Activated naive CD4-positive, alpha-beta T cell treated with anti-CD3 and anti-CD28 coated beads, Interleukin-2, amount 50 U/mL, for 24 hours (primary cell): ENCODE data around the gene ABHD1.
"Not testable (repeated sequence)": the region's sequence is repeated elsewhere in the genome, so short reads cannot be mapped to it uniquely, and the experiment has no call there.

Experiments
- H3K27ac Mint-ChIP-seq: one replicate; pipeline ENCODE4 v1.8.0; 2021; ENCODE audit warnings: mild to moderate bottlenecking, mixed read lengths
- H3K27me3 Mint-ChIP-seq: one replicate; pipeline ENCODE4 v1.8.0; 2021; ENCODE audit warnings: mixed read lengths
- H3K36me3 Mint-ChIP-seq: one replicate; pipeline ENCODE4 v1.8.0; 2021; ENCODE audit warnings: mixed read lengths
- H3K4me1 Mint-ChIP-seq: one replicate; pipeline ENCODE4 v1.8.0; 2021; ENCODE audit warnings: mixed read lengths
- H3K4me3 Mint-ChIP-seq: one replicate; pipeline ENCODE4 v1.8.0; 2021; ENCODE audit warnings: mild to moderate bottlenecking, mixed read lengths
- H3K9me3 Mint-ChIP-seq: one replicate; pipeline ENCODE4 v1.8.0; 2021; ENCODE audit warnings: mixed read lengths

ABHD1 gene

DNA sequence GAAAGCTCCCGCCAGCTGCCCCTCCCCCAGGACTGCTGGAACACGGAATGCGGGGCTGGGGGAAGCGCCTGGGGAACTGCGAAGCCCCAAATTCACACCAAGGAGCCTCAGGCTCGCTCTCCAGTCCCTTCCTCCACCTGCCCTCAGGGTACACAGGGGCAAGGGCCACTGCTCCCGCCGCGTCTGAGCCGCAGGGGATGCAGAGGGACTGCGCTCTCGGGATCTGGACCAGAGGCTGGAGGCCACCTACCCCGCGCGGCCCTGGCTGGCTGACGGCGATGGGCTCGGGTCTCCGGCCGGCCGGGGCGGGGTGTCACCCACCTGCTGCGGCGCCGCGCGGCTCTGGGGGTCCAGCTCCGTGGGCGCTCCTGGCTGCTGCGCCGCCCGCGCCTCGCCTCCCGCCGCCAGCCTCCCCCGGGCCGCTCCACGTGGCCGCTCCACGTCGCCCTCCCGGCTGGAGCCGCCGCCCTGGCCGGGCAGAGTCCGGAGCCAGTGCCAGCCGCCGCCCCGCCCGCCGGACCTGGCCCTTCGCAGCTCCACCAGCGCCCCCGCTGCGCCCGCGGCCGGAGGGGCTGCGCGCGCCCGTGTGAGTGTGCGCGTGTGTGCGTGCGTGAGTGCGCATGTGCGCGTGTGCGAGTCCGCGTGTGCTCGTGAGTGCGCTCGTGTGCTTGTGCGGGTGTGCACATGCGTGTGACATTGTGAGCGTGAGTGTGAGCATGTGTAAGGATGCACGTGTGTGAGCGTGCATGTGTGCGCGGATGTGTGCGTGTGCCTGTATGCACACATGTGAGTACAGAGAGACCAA is 4.9 kb upstream of the ABHD1 start, which contains the start of gene CGREF1:
Gene CGREF1 (minus strand): TSS at position 604 of the 805 bp plus-strand sequence. CDS start 14,762 bp downstream, outside the sequence.
- Mint-ChIP-seq H3K4me3 (peak within 1 kb of the TSS; percentile 85), H3K4me1 (peaks cover 16% of the 10 kb centered on the region), H3K27me3 (peaks cover 16% of the 10 kb centered on the region), H3K27ac (no peak within 1 kb of the TSS), H3K9me3 (no peaks in the 10 kb centered on the region), H3K36me3 (no peaks in the 10 kb centered on the region)

DNA sequence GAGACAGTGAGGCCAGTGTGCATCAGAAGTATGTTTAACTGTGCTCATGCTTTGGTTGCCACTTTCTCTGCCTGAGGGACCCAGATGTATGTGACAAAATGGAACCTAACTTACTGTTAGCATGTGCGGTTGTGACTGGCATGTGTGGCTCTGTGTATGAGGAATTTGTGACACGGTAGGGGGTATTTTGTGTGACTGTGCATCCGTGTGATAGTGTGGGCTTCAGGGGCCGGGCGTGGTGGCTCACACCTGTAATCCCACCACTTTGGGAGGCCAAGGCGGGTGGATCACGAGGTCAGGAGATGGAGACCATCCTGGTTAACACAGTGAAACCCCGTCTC is 4.3 kb upstream of the ABHD1 start:
- H3K27ac Mint-ChIP-seq, H3K36me3 Mint-ChIP-seq, H3K9me3 Mint-ChIP-seq: not testable (repeated sequence)
- Mint-ChIP-seq H3K27me3 (peaks cover 16% of the 10 kb centered on the region), H3K4me3 (peak overlapping the region; percentile 85), H3K4me1 (peaks cover 16% of the 10 kb centered on the region)

DNA sequence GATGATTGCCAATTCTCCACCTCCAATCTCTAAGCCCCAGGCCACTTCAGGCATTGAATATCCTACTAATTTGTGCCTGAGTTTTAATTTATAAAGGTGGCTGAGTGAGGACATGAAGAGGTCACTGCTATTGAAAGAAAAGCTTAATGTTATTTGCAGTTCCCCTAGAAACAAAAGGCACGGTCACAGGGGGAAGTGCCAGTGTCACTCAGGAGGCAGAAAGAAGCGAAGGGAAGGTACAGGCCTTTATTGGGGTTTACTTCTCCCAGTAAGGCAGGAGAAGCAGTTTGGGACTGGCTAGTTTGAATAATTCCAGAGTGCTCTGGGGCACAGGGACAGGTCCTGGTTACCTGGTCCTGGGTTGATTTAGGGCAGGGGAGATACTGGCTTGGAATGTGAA is 1.7 kb upstream of the ABHD1 start:
- Mint-ChIP-seq H3K27ac (no peak overlapping the region), H3K4me1 (peaks cover 16% of the 10 kb centered on the region), H3K4me3 (no peak overlapping the region), H3K9me3 (no peaks in the 10 kb centered on the region), H3K36me3 (no peaks in the 10 kb centered on the region), H3K27me3 (peaks cover 14% of the 10 kb centered on the region)

DNA sequence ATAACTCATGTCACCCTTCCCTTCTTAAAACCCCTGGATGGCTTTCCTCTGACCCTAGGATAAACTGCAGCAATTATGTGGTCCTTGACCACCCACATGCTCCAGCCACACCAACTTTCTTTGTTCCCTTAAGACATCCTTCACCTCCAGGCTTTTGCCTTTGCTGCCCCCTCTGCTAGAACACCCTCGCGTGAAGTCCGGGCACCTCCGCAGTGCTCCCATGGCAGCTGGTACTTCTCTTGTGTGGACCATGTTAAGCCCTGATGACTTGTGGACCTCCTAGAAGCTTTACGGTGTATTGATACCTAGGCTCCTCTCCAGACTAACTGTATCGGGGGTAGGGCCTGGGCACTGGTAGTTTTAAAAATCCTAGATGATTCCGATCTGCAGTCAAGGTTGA is 824 bp upstream of the ABHD1 start:
- H3K27ac Mint-ChIP-seq: peak overlapping the region; percentile 57
- peak overlapping the region; percentile 87 for H3K4me3 Mint-ChIP-seq

DNA sequence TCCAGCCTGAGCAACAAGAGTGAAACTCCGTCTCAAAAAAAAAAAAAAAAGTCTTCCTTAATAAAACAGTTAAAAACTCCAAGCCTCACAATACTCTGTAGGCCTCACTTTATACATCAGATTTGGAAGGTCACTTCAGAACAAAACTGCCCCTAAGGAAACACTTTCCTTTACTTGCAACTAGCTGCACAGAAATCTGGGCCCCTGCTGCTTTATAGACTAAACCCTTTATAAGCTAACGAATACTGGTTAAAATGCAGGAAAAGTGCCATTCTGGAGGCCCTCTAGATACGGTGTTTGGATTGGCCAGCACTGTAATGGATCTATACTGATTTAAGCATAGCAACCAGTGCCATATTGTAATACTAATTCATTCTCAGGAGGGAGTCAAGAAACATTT is 1.5 kb downstream of the ABHD1 start:
- Mint-ChIP-seq H3K36me3 (no peaks in the 10 kb centered on the region), H3K27ac (no peak overlapping the region), H3K9me3 (no peaks in the 10 kb centered on the region), H3K4me1 (peaks cover 12% of the 10 kb centered on the region), H3K4me3 (no peak overlapping the region), H3K27me3 (peaks cover under 1% of the 10 kb centered on the region)

More for the DNA sequence above, 824 bp upstream of the ABHD1 start:
- no peaks in the 10 kb centered on the region for H3K9me3 Mint-ChIP-seq
- no peaks in the 10 kb centered on the region for H3K36me3 Mint-ChIP-seq
- H3K4me1 Mint-ChIP-seq: peaks cover 16% of the 10 kb centered on the region
- peaks cover 13% of the 10 kb centered on the region for H3K27me3 Mint-ChIP-seq

DNA sequence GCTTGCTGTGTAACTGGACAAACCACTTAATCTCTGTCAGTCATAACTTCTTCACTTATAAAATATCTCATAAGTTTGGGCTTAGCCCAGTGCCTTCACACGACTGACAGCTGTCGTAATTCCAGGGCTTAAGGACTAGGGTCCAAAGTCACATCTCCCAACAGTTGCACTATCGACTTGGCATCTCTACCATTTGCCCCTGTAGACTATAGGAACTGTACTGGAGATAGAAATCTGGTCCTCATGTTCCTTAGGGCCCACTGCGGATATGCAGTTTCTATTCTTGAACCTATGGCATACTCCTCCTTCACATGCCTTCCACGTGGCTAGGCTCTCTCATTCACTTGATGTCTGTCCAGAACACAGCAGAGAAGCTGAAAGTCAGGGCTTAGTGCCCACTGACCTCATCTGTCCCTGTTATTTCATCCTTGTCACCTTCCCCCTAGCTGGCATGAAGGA is 2.7 kb downstream of the ABHD1 start:
- H3K4me3 Mint-ChIP-seq: no peak overlapping the region
- no peak overlapping the region for H3K27ac Mint-ChIP-seq
- H3K4me1 Mint-ChIP-seq: peaks cover 13% of the 10 kb centered on the region

DNA sequence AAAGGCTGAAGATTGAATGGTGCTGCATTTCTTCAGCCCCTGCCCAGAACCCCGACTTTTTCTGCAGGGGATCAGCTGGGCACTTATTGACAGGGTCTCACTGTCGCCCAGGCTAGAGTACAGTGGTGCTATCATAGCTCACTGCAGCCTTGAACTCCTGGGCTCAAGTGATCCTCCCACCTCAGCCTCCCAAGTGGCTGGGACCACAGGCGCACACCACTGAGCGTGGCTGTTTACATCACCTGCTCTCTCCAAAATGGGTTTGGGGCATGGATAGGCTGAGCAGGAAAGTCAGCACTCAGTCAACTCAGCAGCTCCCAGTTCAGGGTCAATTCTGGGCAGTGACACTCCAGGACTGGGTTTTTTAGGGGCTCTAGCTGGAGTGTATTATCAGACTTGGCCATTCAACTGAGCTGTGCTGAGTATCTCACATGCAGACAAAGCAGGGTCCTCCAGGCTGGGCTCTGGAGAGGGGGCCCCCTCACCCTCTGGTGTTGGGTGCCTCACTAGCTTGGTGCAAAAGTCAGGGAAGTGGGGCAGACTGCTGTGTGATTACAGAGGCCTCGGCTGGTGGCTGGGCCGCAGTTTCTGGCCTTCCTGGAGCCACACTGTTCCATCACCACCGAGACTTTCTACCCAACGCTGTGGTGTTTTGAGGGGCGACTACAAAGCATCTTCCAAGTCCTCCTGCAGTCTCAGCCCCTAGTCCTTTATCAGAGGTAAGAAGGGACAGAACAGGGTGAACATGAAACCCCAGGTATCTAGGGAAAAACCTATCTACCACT is 4.5 kb downstream of the ABHD1 start:
- H3K4me1 Mint-ChIP-seq: peaks cover 15% of the 10 kb centered on the region
- H3K27me3 Mint-ChIP-seq: no peaks in the 10 kb centered on the region
- H3K27ac Mint-ChIP-seq: no peak overlapping the region
- H3K36me3 Mint-ChIP-seq: peaks cover 8% of the 10 kb centered on the region
- no peak overlapping the region for H3K4me3 Mint-ChIP-seq
- H3K9me3 Mint-ChIP-seq: no peaks in the 10 kb centered on the region

More for the DNA sequence above, 2.7 kb downstream of the ABHD1 start:
- no peaks in the 10 kb centered on the region for H3K27me3 Mint-ChIP-seq
- peaks cover 4% of the 10 kb centered on the region for H3K36me3 Mint-ChIP-seq
- H3K9me3 Mint-ChIP-seq: no peaks in the 10 kb centered on the region

DNA sequence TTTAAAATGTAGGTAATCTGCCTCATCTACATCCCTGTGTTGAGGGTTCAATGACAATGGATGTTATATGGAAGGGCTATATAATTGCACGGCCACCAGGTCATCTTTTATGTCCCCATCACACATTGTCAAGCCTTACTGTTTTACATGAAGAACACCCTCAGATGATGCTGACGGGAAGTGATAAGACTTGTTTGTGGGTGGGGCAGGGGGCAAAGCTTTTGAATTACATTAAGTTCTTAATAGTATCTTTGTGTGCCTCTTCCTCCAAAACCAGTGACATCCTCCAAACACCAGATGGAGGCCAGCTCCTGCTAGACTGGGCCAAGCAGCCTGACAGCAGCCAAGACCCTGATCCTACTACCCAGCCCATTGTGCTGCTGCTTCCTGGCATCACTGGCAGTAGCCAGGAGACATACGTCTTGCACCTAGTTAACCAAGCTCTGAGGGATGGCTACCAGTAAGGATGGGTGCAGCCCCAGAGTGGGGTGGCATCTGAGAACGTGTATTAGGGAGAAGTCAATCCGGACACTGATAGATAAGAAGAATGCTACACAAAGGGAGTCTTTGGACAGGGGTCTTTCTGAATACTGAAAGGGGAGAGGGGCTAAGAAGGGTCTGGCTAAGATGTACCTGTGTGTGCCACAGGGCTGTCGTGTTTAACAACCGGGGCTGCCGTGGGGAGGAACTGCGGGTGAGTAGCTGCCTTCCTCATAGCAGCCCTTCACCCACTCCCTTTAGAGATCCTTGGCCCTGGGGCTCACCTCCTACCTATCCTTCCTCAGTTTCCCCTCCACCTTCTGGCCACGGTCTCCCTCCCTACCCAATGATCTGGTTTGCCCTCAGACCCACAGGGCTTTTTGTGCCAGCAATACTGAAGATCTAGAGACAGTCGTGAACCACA is 5.3 kb downstream of the ABHD1 start:
- Mint-ChIP-seq H3K9me3 (no peaks in the 10 kb centered on the region), H3K27ac (peak overlapping the region; percentile 63), H3K4me1 (peaks cover 19% of the 10 kb centered on the region), H3K36me3 (peaks cover 9% of the 10 kb centered on the region), H3K27me3 (no peaks in the 10 kb centered on the region), H3K4me3 (no peak overlapping the region)

DNA sequence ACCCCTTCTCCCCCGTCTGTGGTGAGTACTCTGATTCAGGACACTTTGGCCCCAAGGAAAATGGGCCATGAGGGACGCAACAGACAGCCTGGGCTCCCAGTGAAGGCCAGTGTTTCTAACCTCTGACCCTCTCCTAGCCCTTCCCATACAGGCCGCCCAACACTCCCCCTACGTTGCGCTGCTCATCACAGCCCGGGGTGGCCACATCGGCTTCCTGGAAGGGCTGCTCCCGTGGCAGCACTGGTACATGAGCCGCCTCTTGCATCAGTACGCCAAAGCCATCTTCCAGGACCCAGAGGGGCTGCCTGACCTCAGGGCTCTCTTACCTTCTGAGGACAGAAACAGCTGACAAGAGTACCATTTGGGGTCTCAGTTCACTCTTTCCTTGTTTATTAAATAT is 6.8 kb downstream of the ABHD1 start:
- no peak overlapping the region for H3K27ac Mint-ChIP-seq
- H3K4me3 Mint-ChIP-seq: no peak overlapping the region

DNA sequence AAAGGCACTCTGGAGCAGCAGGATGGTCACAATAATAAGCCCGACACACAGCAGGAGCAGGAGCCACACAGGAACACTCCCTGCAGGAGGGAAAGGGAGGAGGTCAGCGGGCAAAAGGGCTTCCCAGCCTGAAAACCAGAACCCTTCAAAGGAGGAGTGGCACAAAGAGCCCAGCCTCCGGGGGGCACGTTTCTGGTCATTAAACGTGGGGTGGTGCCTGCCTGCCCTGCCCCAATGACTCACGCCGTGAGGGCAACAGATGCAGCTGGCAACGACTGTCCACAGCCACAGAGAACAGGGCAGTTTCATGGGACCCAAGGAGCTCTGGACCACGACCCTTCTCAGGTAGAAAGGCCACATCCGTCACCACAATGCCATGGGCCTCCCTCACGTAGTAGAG is 7.8 kb downstream of the ABHD1 start:
- Mint-ChIP-seq H3K27me3 (no peaks in the 10 kb centered on the region), H3K27ac (no peak overlapping the region), H3K9me3 (no peaks in the 10 kb centered on the region), H3K4me3 (peak overlapping the region; percentile 6), H3K4me1 (peaks cover 19% of the 10 kb centered on the region), H3K36me3 (peaks cover 9% of the 10 kb centered on the region)

More for the DNA sequence above, 6.8 kb downstream of the ABHD1 start:
- Mint-ChIP-seq H3K9me3 (no peaks in the 10 kb centered on the region), H3K36me3 (peaks cover 9% of the 10 kb centered on the region), H3K27me3 (no peaks in the 10 kb centered on the region), H3K4me1 (peaks cover 19% of the 10 kb centered on the region)

DNA sequence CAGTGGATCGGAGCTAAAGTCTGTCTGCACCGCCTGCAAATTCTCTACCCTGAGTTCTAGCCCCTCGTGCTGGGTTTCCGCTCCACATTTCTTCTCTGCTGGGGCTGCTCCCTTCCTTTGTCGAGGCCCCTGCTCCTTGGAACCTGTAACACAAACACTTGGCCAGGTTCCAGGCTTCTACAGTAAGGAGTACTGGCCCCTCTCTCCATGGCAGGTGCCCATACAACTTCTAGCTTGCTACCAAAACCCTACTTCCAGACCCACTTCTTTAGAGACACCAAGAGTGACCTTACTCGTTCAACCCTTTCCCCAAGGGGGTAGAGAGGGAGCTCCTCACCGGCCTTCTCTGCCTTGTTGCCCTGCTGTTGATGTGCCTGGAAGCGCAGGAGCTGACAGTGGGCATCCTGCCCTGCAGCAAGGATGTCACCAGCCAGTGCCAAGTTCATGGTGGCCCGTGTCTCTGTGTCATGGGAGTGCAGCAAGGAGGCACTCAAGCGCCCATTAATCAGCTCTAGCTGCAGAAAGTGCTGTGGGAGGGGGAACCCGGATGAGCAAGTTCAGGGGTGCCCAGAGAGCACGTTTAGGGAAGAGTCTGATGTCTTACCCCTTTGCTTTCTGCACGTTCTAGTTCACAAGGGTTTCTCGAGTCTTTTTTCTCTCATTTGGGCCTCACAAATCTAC is 9.7 kb downstream of the ABHD1 start:
- H3K36me3 Mint-ChIP-seq: peaks cover 9% of the 10 kb centered on the region
- no peaks in the 10 kb centered on the region for H3K9me3 Mint-ChIP-seq
- peak overlapping the region; percentile 59 for H3K27ac Mint-ChIP-seq
- no peaks in the 10 kb centered on the region for H3K27me3 Mint-ChIP-seq
- H3K4me1 Mint-ChIP-seq: peaks cover 19% of the 10 kb centered on the region
- H3K4me3 Mint-ChIP-seq: peak overlapping the region; percentile 92

DNA sequence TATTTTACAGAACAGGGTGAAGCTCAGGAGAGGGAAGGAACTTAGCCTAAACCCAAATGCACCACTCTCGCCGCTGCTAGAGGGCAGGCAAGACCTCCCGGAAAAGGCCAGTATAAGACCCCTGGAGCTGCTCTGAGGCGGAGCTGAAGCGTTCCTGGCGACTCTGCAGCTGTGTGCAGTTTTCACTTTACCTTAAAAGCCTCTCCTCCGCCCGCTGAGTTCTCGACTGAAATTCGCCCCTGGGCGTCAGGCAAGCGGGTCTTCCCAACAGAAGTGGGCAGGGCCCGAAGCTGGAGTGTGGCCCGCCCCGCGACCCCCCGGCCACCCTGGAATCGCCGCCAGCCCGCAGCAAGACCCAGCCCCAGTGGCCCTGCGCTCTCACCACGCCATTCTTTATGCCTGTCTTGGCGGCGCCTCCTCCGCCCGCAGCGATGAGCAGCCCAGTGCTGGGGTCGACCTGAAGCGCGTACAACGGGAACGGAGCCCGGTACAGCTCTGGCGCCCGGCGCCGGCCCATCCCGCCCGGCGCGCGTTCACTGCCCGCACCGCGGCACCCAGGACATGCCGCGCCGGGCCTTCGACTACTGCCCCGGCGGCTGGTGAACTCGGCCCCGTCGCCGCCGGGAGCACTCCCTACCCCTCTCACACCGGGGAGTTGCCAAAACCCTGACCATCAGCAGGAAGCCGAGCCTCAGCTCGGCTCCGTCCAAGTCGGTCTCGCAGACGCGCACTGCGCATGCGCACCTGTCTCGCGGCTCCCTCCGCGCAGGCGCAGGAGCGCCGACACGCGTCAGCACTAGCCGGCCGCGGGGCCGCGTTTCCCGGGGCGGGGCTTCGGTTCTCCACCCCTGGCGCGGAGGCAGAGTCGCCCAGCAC is 10.5 kb downstream of the ABHD1 start, which contains the start of gene PREB:
Gene PREB (minus strand): TSS at position 732 of the 876 bp plus-strand sequence. CDS start 215 bp downstream, at position 517.
- Mint-ChIP-seq H3K27ac (peak within 1 kb of the TSS; percentile 98), H3K9me3 (no peaks in the 10 kb centered on the region), H3K4me1 (peaks cover 19% of the 10 kb centered on the region), H3K36me3 (peaks cover 9% of the 10 kb centered on the region), H3K4me3 (peak within 1 kb of the TSS; percentile 92), H3K27me3 (no peaks in the 10 kb centered on the region)

DNA sequence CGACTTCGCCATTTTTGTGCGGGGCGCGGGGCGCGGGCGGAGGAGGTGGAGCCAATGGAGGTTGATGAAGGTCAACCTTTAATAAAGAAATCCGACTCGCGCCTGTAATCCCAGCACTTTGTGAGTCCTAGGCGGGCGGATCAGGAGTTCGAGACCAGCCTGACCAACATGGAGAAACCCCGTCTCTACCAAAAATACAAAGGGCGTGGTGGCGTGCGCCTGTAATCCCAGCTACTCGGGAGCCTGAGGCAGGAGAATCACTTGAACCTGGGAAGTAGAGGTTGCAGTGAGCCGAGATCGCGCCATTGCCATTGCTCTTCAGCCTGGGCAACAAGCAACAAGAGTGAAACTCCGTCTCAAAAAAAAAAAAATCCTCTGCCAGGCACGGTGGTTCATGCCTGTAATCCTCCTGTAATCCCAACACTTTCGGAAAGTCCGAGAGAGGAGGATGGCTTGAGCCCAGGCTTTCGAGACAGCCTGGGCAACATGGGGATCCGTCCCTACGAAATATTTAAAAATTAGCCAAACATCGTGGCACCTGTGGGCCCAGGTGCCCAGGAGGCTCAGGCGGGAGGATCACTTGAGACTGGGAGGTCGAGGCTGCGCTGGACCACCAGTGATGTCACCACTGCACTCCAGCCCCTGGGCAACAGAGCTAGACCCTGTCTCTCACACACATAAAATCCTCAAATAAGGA is 11.3 kb downstream of the ABHD1 start:
- Mint-ChIP-seq H3K9me3 (no peaks in the 10 kb centered on the region), H3K4me3 (peak overlapping the region; percentile 92), H3K27me3 (no peaks in the 10 kb centered on the region), H3K27ac (peak overlapping the region; percentile 98), H3K36me3 (peaks cover 9% of the 10 kb centered on the region), H3K4me1 (peaks cover 19% of the 10 kb centered on the region)
